Heart left ventricle (tissue), 16 donors: ENCODE results near the gene DLK2. TPM values are rescaled to one million over a fixed set of nuclear protein-coding genes. Genes with fewer than 3 reads are reported as not detected.

Experiments
- ATAC-seq, 4 donors: fragments of 200-7000 bp; cut with Tn5 transposase; one replicate each; pipeline ENCODE4 v1.9.1; 2020 to 2022; ENCODE audit warnings: moderate library complexity in 4 of 4, mild to moderate bottlenecking in 3 of 4, moderate number of reproducible peaks in 1 of 4
- DNase-seq, 5 donors: peaks; one replicate each; pipeline ENCODE4 v3.0.0-alpha.2; 2020
- H3K27ac ChIP-seq, 12 donors: fragments of 200-600 bp; sonication (generic) in 4 of 12; one replicate each; pipeline versions ENCODE4 v1.5.0 to v1.8.0; 2016 to 2022; ENCODE audit warnings: mild to moderate bottlenecking in 2 of 12
- H3K27me3 ChIP-seq, 9 donors: fragments of 200-600 bp; sonication (generic) in 2 of 9; one replicate each; pipeline versions ENCODE4 v1.5.1 to v1.8.0; 2016 to 2022; ENCODE audit warnings: mild to moderate bottlenecking in 3 of 9
- H3K36me3 ChIP-seq, 9 donors: fragments of 200-600 bp; sonication (generic) in 2 of 9; one replicate each; pipeline versions ENCODE4 v1.5.0 to v1.8.0; 2018 to 2022; ENCODE audit warnings: mild to moderate bottlenecking in 2 of 9
- H3K4me1 ChIP-seq, 12 donors: fragments of 200-600 bp; sonication (generic) in 4 of 12; one replicate each; pipeline versions ENCODE4 v1.5.0 to v1.8.0; 2016 to 2022; ENCODE audit warnings: mild to moderate bottlenecking in 3 of 12
- H3K4me3 ChIP-seq, 12 donors: fragments of 200-600 bp; sonication (generic) in 4 of 12; one replicate each; pipeline versions ENCODE4 v1.5.0 to v1.8.0; 2017 to 2022; ENCODE audit warnings: mild to moderate bottlenecking in 9 of 12, moderate library complexity in 4 of 12
- H3K9me3 ChIP-seq, 12 donors: fragments of 200-600 bp; sonication (generic) in 4 of 12; one replicate each; pipeline versions ENCODE4 v1.5.0 to v1.8.0; 2016 to 2022; ENCODE audit warnings: mild to moderate bottlenecking in 1 of 12
- CTCF ChIP-seq, 12 donors: fragments of 200-600 bp; sonication (generic) in 4 of 12; IDR thresholded peaks; one replicate each; pipeline versions ENCODE4 v1.5.0 to v1.8.0; 2018 to 2022; ENCODE audit warnings: antibody characterized with exemption in 12 of 12, mild to moderate bottlenecking in 5 of 12
- POLR2A ChIP-seq, 2 donors: fragments of 450-650 bp; IDR thresholded peaks; one replicate each; pipeline ENCODE4 v1.6.1; 2017; ENCODE audit warnings: antibody characterized with exemption in 2 of 2, mild to moderate bottlenecking in 2 of 2, moderate library complexity in 2 of 2
- WGBS, 4 donors: extraction: QIAGEN DNeasy Blood & Tissue Kit in 2 of 4; methylation state at CpG; one replicate each; pipeline versions ENCODE4 v1.1.5 to v1.1.7; 2013 to 2018; 5-methylcytosine and 5-hydroxymethylcytosine counted together
- intact Hi-C, 10 donors: fragments of 100-400 bp; cut with DNase I; formaldehyde crosslinking; loops; one replicate each; pipeline versions ENCODE4 v1.11.1 to v1.14.2; 2022
- polyA plus RNA-seq, 2 donors: library from polyadenylated mRNA; stranded (reverse); fragments of 200-250 nt; gene quantifications; one replicate each; pipeline ENCODE4 v1.2.3, GENCODE V29; 2013
- total RNA-seq, 9 donors: library from RNA; depleted of rRNA in 2 of 9; stranded (reverse); fragments of >200 nt in 2 of 9; fragmentation: NEBNext Ultra II Directional in 3 of 9; extraction: Animal tissue kit (Norgen Biotek cat#: 25700) in 3 of 9; gene quantifications; one replicate each; pipeline versions ENCODE4 v1.1.0 to v1.2.4, GENCODE V29; 2016 to 2023
- donor health status: ischemic (EF 13 %, LVEDD 7.1; RV severe dilation, severe dysfunction).
- donor health status: healthy with polysubstance abuse.
- donor health status: DM: no; HTN: yes; CAD: no.
- donor health status: DM: no; HTN: no; CAD: no.
- donor health status: ischemic (EF 25% LVEDD 6.9; RV normal size, moderate dysfunction).
- donor health status: ischemic (EF 25% LVEDD 5.7; RV mildly dilated, moderate dysfunction).
- donor health status: healthy.
- donor health status: DM: yes; HTN: yes; CAD: no.
- donor health status: ischemic (EF 35%, LVEDD 5.7; RV mildly dilated, moderate dysfunction).
- donor health status: nonischemic (EF 11% LVEDD 7.7; RV severe dilation, severe dysfunction).
- donor health status: DM: yes; HTN: yes; CAD: no.
- donor health status: PGD.
- donor health status: ischemic (EF 29% LVEDD 5.4; RV normal size, mild dysfunction).
- donor health status: nonischemic (EF 23%, LVEDD 6.1; RV moderate dilation, normal function).

Gene DLK2
- total and polyA plus RNA-seq, 11 donors, result 0.61 to 8.1 (median 2.7) TPM

- intact Hi-C loops, result no loop called here
- H3K4me3 ChIP-seq, result no peak overlapping the region
- ATAC-seq, result no peak
Observed at GRCh38 chr6:43408259-43408658, 47.1 kb downstream of the DLK2 start.

GRCh38 chr6:43407296-43407695 lies 48.1 kb downstream of the DLK2 start:
- WGBS, 4 donors, result 33 to 53% (median 41%) methylated on average over 1 of the region's 1 CpG
- Histone ChIP-seq H3K4me1 (no peaks in the 10 kb centered on the region), H3K9me3 (no peaks in the 10 kb centered on the region), H3K4me3 (no peak overlapping the region), H3K36me3 (no peaks in the 10 kb centered on the region), H3K27me3 (peaks cover 0 to 3% (median 0%) of the 10 kb centered on the region in 9 donors), H3K27ac (no peak overlapping the region)
- intact Hi-C loops, result no loop called here
- DNase-seq (no peak), ATAC-seq (no peak)
- no peak for TF ChIP-seq CTCF (IDR thresholded peaks at IDR 0.05)

More at GRCh38 chr6:43408259-43408658, 47.1 kb downstream of the DLK2 start:
- Histone ChIP-seq H3K27ac (no peak overlapping the region), H3K4me1 (no peaks in the 10 kb centered on the region), H3K36me3 (no peaks in the 10 kb centered on the region), H3K27me3 (peaks cover 0 to 3% (median 0%) of the 10 kb centered on the region in 9 donors), H3K9me3 (no peaks in the 10 kb centered on the region)
- DNase-seq, result no peak
- TF ChIP-seq POLR2A (IDR thresholded peaks at IDR 0.05) (no peak), CTCF (IDR thresholded peaks at IDR 0.05) (no peak)
- WGBS, 4 donors, result 91 to 98% (median 94%) methylated on average over 4 of the region's 4 CpGs

- peaks cover 0 to 3% (median 0%) of the 10 kb centered on the region in 12 donors for H3K4me1 ChIP-seq
- no peaks in the 10 kb centered on the region for H3K36me3 ChIP-seq
- ATAC-seq, result no peak
- WGBS, 4 donors, result 45 to 54% (median 49%) methylated on average over 3 of the region's 3 CpGs
- H3K27me3 ChIP-seq, result peaks cover 0 to 3% (median 0%) of the 10 kb centered on the region in 9 donors
- intact Hi-C loops, result no loop called here
- no peak for TF ChIP-seq POLR2A (IDR thresholded peaks at IDR 0.05)
- no peak for TF ChIP-seq CTCF (IDR thresholded peaks at IDR 0.05)
- H3K4me3 ChIP-seq, result no peak overlapping the region
- no peaks in the 10 kb centered on the region for H3K9me3 ChIP-seq
- H3K27ac ChIP-seq, result no peak overlapping the region
- DNase-seq, result no peak
Observed at GRCh38 chr6:43405354-43405753, 50.0 kb downstream of the DLK2 start.

- H3K27me3 ChIP-seq, result peaks cover 0 to 3% (median 0%) of the 10 kb centered on the region in 9 donors
- H3K36me3 ChIP-seq, result no peaks in the 10 kb centered on the region
- H3K27ac ChIP-seq, result no peak overlapping the region
- H3K9me3 ChIP-seq, result no peaks in the 10 kb centered on the region
- DNase-seq (no peak), ATAC-seq (no peak)
- TF ChIP-seq CTCF (IDR thresholded peaks at IDR 0.05), result no peak
- WGBS, 4 donors, result 75 to 82% (median 80%) methylated on average over 1 of the region's 1 CpG
- H3K4me3 ChIP-seq, result no peak overlapping the region
- intact Hi-C loops, result no loop called here
- peaks cover 0 to 3% (median 0%) of the 10 kb centered on the region in 12 donors for H3K4me1 ChIP-seq
Observed at GRCh38 chr6:43402820-43403219, 52.5 kb downstream of the DLK2 start.
